Activated naive CD4-positive, alpha-beta T cell treated with Interleukin-2 at 50 U/mL for 16 hours (primary cell): ENCODE results near the gene CETP.

Experiments used
- DNase-seq: peaks from one replicate; pipeline ENCODE4 v3.0.0-alpha.2; 2020

The CETP gene

DNA sequence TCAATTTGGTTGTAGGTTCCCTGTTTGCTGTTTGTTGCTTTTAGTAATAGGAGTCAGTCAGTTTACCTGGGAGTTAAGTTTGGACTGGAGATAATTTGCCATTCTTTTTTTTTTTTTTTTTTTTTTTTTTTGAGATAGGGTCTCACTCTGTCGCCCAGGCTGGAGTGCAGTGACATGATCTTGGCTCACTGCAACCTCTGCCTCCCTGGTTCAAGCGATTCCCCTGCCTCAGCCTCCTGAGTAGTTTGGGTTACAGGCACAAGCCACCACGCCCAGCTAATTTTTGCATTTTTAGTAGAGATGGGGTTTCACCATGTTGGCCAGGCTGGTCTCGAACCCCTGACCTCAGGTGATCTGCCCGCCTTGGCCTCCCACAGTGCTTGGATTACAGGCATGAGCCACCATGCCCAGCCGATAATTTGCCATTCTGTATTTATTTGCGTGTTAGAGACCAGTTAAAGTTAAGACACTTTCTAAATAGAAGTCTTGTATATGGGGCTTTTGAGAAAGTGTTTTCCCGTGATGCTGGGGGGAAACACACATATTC is 27.1 kb upstream of the CETP start:
- DNase-seq, result peak; percentile 24

DNA sequence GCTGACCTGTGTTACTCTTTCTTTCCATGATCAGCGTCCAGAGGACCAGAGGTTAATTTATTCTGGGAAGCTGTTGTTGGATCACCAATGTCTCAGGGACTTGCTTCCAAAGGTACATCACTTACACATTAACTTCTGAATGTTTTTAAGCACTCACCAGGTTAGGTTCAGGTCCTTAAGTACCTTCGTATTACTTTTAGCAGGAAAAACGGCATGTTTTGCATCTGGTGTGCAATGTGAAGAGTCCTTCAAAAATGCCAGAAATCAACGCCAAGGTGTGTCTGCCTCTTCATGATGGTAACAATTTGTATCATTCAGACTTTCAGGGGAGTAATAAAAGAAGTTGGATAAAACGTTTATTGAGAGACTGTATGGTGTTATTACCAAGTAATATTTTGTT is 26.5 kb upstream of the CETP start:
- DNase-seq, result no peak

DNA sequence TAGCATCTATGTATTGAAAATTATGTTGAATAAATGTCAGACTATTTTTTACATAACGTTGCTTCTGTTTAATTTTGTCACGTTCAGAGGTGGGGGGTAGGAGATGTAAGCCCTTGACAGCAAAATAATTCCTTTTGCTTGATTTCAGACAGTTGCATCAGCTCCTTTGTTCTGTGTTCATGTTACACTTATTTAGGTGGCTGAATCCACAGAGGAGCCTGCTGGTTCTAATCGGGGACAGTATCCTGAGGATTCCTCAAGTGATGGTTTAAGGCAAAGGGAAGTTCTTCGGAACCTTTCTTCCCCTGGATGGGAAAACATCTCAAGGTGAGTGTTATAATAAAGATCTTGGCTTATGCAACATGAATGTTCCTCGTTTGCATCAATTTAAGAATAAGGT is 25.3 kb upstream of the CETP start:
- DNase-seq, result no peak

DNA sequence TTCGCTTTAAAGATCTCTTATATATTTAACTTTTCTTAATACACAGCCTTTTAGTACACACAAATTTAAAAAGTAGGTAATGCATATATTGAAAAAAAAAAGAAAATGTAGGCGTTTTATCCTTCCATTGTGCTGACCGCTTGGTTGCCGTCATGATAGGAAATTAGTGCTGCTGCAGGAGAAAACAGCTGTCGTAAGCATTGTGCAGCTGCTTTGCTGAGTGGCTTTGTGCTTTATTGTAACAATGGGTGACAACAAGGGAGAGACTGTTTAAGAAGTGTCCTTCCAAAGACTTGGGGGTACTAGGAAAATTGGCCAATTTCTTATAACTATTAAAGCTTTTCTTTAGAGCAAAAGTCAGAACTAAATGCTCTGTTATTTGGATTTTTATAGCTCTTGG is 24.8 kb upstream of the CETP start:
- no peak for DNase-seq

- DNase-seq, result peak; percentile 58
These were observed 22.9 kb upstream of the CETP start for GRCh38 chr16:56938664-56939513.

- no peak for DNase-seq
These were observed 21.9 kb upstream of the CETP start for GRCh38 chr16:56939801-56940200.

- no peak for DNase-seq
These were observed 20.7 kb upstream of the CETP start for GRCh38 chr16:56941092-56941491.

DNA sequence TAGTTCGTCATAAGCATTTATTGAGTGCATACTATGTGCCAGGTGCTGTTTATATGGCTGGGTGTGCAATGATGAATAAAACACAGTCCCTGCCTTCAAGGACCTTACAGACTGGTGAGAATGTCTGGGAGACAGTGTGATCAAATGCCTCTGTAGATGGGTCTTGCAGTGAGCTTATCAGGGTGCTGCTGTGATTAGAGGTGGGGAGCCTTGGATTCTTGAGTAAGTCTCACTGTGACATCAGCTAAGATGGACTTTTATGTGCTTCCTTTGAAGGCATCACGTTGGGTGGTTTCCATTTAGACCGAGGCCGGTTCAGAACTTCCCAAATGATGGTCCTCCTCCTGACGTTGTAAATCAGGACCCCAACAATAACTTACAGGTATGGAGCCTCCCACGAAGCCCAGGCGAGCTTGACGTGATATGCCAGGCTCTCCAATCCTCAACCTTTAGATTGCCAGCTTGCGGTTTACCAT is 19.9 kb upstream of the CETP start:
- no peak for DNase-seq

DNA sequence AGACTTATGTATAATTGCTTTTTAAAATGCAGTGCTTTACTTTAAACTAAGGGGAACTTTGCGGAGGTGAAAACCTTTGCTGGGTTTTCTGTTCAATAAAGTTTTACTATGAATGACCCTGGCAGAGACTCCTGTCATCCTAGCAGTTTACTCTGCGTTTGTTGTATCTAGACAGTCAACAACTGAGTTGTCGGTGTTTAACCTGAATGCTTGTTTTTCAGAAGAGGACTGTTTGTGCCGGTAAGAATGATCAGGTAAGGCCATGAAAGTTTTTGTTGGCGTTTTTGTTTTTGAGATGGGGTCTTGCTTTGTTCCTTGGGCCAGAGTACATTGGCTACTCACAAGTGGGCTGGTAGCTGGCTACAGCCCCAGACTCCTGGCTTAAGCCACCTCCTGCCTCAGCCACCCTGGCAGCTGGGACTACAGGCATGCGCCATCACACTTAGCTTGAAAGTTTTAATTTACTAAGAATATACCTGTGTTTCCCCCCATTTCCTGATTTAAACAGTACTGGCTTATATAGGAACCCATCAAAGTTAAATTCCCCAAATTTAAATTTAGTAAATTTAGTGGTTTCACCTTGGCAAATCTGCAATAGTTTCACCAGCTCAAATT is 17.9 kb upstream of the CETP start:
- no peak for DNase-seq

DNA sequence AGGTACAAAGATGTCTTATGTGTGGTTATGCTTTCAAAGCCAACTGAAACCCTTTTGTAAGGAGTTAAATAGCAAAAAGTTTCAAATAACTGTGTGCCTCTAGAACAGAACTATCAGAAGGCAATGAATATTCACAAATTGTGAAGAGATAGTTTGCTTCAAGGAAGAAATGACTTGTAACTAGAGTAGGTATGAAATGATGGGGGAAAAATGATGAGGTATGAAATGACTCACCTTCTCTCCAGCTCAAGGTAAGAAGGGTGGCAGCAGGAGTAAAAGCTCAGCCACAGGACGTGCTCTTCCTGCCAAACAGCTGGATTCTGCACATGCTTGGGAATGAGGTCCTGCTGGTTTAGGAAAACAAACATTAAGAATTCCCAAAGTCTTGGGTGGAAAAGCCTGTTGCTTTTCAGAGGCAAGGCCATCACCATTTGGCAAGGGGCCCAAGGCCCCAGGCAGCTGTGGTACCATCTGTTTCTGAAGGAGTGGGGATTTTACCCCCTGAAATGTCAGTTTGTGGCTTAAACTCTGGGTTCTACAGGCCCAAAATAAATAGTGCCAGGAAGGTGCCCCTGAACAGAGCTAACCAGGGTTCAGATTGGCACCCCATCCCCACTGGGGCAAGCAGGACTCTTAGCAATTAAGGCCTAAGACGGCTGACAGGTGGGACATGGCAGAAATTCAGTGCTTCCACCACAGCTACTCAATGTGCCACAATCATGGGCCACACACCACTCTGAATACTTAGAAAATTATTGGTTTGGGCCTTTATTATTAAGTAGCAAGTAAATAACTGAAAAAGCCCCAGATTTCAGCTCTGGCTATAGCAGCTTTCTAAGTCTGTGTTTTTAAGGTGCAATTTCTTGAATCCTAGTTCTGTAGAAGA is 16.6 kb upstream of the CETP start:
- DNase-seq, result peak; percentile 40

GRCh38 chr16:56945847-56946527 is 15.8 kb upstream of the CETP start:
- no peak for DNase-seq

DNA sequence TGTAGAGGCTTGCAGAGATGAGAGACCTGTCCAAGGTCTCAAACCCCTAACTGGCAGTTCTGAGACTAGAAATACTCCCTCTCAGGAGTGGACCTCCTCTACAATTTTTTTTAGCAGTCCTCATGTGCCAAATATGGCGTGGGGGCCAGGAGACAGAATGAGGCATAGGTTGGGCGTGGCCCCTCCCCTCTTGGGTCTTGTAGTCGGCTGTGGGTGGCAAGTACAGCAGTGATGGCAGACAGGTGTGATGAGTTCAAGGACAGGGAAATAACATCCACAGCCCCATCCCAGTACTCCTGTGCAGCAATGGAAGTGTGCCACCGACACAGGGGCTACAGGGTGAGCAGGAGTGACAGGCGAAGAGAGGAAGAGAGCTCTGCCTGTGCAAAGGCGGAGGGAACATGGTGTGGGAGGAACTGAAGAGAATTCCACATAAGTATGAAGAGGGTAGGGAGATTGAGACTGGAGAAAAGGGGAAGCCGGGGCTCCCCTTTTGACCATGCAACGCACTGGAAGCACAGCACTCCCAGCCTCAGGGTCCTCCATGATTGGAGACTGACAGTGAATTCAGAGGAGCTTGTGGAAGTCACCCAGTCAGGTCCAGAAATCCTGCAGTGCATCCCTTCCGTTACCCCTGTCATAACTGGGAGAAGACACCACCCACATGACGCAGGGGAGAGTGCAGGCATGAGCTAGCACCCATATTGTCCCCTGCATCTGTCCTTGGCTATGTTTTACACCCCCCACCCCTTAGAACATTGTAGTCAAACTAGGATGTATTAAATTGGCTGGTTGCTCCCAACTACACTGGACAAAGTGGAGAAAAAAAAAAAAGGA is 14.8 kb upstream of the CETP start:
- no peak for DNase-seq

DNA sequence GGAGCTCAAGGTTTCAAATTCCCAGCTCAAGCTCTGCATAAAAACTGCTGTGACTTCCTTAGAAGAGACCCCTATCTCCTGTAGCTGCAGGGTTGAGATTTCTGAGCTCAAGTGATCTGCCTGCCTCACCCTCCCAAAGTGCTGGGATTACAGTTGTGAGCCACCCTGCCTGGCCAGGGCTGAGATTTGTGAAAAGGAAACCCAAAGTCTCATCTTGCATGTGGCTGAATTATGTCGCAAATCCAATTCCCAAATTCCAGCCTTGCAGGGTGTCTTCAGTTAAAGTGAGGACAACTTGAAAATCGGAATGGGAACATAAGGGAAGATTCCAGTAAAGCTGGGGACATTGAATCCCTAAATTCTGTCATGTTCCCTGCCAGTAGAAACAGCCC is 14.2 kb upstream of the CETP start:
- DNase-seq, result no peak

GRCh38 chr16:56948234-56948633 is 13.5 kb upstream of the CETP start:
- DNase-seq, result no peak

DNA sequence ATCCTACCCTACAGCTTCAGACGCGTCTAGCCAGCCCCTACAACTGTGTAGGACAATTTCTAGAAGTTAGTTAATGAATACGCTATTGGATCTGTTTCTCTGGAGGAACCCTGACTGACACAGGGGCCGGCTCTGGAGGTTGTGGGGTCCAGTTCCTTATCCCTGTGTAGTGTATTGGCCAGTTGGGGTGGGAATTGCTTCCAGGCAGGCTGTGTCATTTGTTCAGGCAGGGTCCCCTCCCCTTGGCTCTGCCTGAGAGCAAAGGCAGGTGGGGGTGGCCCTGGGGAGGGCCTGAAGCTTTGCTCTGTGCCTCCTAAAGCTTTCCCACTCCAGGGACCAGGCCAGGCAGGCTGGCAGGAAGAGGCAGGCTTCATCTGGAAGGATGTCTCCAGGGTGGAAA is 11.7 kb upstream of the CETP start:
- DNase-seq, result no peak

DNA sequence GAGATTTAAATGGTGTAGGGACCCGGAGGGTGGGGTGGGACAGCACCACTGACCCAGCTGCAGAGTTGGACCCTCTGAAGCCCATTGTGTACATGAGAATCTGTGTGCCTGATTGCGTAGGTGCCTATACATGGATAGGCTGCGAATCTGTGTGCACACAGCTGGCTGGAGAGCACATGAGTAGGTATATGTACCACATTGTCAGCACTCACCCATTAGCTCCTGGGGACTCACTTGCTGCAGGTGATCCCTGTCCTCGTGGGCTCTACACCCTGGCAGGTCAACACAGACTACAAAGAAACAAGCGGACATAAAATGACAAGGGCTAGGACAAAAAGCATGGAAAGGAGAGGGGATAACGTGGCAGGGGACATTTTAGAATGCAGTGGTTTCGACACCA is 11.3 kb upstream of the CETP start:
- no peak for DNase-seq

DNA sequence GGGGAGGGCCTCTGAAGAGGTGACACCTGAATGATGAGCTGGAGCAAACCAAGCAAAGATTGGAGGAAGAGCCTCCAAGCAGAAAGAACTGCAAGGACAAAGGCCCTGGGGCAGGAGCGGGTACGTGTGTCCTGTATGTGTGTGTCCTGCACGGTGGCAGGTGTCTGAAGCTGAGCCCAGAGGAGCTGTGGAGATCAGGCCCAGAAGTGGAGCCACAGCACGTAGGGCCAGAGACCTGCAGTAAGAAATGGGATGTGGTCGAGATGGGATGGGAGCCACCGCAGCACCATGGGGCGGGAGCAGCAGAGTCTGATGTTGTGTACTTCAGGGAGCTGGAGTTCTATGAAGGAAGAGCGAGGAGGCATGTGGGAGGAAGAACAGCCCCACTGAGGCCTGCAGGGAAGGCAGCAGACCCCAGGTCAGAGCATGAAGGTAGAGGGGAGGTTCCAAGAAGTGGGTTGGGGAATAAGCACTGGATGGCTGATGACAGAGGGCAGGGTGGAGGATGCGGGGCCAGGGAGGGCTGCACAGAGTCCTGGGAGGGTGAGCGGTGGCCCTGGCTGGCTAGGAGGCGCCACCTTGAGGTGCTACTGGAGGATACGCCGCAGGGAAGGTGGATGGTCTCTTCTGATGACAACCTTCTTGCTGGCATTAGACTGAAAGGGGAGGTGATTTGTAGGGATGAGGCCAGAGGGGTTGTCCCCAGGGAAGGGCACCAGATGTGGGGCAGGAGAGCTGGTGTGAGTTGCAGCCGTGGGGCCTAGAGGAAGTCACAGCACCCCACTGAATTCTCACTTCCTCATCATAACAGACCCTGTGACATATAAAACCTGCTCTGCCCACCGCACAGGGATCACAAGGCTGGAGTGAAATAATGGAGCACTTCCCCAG is 10.6 kb upstream of the CETP start:
- DNase-seq, result peak; percentile 63

DNA sequence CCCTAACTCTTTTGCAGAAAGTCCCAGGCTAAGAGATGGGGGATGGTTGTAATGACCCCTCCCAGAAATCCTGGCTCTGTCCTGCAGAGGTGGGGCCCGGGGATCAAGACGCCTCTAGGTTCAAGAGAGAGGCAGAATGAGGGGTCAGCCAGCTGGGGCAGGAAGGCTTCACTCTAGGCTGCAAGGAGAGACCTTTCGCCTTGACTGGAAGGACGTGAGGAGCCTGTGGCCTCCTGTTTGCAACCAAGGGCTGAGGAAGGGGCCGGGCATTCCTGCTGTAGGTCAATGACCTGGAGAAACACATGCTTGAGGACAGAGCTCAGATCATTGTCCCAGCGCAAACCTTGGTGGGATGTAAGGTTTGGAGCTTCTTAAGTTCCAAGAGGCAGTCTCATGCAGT is 8.7 kb upstream of the CETP start:
- DNase-seq, result no peak

DNA sequence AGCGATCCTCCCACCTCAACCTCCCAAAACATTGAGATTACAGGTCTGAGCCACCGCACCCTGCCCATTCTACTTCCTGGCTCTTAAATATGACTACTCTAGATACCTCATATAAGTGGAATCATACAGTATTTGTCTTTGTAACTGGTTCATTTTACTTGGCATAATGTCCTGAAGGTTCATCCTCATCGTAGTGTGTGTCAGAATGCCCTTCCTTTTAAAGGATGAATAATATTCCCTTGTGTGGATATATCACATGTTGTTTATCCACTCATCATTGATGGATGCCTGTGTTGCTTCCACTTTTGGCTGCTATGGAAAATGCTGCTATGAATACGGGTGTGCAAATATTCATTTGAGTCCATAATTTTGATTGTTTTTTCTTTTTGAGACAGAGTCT is 5.7 kb upstream of the CETP start:
- DNase-seq, result no peak

GRCh38 chr16:56956756-56957155 is 5.0 kb upstream of the CETP start:
- no peak for DNase-seq
